ENCODE data around the gene NLGN1.

Gene NLGN1

GRCh38 chr3:174020156-174020555 is 622.6 kb downstream of the NLGN1 start:
- DNase-seq: no peak

GRCh38 chr3:174023421-174023820 is 625.9 kb downstream of the NLGN1 start:
- DNase-seq: no peak

DNA sequence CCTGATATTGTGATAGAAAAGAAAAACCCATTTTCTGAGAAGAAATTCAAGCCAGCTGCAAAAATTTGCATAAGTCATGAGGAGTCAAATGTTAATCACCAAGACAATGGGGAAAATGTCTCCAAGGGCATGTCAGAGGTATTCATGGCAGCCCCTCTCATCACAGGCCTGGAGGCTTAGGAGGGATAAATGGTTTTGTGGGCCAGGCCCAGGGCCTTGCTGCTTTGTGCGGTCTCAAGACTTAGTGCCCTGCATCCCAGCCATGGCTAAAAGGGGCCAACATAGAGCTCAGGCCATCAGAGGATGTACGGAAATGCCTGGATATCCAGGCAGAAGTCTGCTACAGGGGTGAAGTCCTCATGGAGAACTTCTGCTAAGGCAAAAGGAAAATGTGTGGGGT is 631.1 kb downstream of the NLGN1 start:
- no peak for DNase-seq

DNA sequence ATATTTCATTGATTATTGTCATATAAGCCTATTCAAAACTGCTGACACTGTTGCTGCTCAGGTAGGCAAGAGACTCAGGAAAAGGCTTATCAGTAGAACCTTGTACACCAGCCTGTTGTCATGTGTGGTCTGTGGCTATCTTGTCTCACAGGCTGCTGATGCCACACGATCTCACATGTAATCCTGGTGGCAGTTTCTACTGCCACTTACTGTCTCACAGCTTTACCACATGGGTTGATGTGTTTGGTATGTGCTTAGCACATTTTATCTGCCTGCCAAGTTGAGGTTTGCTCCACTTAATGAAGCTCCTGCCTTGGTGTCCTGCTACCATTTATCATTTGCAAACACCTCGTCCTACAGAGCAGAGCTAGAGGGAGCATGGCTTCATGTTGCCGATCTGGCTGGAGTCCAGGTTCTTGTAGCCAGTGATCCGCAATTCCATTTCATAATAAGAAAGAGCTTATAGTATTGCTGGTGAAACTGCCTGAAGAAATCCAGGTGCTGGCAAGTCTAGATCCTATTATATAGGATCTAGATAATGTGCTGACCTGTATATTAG is 637.9 kb downstream of the NLGN1 start:
- no peak for DNase-seq

DNA sequence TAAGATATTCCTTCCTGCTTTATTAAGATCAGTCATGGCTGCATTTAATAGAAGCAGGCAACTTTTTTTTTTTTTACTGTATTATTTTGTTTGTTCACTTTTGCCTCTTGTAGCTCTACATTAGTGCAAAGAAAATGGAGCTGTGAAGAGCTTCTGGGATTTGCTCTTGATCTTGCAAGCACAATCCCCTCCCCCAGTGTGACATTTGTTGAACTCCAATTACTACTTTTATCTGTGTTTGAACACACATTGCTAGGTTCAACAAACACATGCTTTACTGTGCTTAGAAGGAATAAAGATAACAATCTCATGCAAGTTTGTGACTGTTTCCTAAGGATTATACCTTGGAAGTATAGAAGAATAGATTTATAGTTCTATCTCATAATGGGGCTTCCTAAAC is 648.8 kb downstream of the NLGN1 start:
- no peak for DNase-seq

GRCh38 chr3:174049472-174049871 is 651.9 kb downstream of the NLGN1 start:
- no peak for DNase-seq

DNA sequence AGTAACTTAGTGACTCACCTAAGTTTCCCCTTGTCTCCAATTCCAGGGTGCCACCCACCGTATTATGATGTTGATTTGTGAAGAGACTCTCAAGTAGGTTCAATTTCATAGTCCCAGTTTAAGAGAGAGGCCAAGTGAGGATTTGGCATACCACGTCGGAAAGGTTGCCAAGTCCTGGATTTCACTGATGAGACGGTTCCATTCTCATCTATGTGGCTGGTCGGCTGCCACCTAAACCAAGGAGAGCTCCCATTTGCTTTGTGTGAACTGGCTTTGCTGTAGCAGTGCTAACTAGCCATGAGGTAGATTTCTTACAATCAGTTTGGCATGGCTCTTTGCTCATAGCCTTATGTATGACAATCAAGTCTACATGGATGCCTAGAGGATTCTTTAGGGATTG is 653.6 kb downstream of the NLGN1 start:
- no peak for DNase-seq

DNA sequence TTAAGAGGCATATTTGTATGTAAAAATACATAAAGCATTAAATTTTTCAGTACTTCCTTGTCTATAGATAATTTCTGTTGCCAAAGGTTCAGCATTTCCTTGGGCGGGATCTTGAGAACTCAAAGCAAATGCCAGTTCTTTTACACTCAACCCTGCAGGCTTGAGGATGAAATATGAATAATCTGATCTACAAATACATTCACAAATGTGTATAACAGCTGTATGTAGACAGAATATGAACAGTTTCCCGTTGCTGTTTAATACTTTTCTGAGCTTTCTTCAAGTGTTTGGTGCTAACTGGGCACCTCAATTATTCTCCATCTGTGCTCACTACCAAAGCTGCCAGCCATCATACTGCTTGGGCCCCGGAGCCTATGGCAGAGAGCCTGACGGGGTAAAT is 661.3 kb downstream of the NLGN1 start:
- no peak for DNase-seq

DNA sequence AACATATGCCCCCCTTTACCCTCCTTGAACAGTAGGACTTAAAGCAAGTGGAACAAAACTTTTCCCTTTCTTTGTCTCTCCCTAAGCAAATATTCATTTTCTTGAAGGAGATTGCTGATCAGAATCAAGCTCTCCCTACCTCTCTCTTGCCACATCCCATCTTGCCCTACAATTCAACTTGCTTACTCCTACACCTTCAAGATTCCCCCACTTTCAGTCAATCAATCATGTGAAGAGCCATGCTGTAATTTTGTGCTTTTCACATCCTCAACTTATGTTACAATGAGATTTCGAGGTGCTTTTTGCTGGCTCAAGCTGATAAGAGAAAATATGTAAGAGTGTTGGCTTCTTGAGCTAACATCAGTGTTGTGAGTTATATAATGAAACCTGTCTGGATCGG is 662.9 kb downstream of the NLGN1 start:
- no peak for DNase-seq

DNA sequence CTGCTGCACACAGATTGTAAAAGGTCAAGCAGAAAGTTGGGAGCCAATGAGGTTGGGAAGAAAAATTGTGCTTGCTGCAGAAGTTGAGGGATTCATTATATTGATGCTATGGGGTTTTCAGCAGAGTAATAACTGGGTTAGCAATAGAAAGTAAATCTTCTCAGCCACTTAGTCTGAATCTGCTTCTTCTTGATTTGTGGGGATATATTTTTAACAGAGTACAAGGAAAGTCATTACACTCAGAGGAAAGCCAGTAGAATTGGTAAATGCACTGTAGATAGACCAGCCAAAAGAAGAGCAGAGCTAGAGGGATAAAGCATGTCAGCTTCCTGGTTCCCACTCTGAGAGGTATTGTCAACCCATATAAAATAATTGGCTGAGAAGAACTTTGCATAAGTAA is 663.6 kb downstream of the NLGN1 start:
- DNase-seq: no peak

DNA sequence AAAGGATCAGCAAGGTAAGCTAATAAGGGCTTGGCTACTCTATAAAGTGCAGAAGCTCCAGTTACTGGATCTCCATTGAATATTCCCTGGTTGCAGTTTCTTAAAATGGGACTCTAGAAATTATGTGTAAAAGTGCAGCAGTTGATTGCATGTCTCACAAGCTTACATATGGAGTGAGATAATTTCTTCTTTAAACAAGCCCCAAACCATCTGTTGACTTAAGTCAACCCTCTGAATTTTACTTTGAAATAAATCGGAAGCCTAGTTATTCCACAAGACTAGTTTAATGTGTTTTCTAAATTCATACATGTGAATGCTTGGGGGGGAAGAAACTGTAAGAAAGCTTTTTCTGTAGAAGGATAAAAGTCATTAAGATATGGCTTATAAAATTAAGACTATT is 664.2 kb downstream of the NLGN1 start:
- no peak for DNase-seq

- DNase-seq: no peak
Measured at GRCh38 chr3:174062923-174063322, 665.4 kb downstream of the NLGN1 start.

DNA sequence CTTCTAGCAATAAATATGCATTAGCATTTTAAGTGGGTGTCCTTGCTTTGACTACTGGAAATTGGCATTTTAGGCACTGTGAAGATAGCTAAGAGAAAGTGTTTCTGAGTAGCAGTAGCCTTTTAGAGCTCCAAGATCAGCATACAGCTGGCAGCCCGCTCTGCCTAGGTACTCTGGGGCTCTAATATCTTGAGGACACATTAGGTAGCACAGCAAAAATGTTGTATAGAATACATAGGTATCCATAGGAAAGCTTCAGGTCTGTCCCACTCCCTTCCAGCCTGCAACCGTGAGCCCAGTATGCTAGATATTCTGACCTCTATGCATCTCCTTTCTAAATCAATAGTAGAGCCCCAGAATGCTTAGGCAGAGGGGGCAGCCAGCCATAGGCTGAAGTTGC is 670.5 kb downstream of the NLGN1 start:
- DNase-seq: no peak

DNA sequence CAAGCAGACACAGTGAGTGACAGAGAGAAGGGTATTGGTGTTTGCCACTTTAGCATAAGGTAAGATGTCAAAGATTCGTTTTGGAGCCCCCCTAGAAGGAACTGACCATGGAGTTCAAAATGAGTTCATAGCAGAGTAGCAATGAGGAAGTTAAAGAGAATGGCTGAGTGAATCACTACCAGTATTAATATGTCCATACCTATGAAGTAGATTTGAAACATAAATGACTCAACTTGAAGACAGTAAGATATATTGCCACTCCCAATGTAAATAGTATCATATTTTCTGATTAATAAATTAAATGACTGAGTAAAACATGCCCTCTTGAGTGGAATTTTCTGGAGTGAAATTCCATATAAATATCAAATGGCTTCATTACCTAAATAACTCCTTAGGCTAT is 675.1 kb downstream of the NLGN1 start:
- no peak for DNase-seq

- DNase-seq: no peak
Measured at GRCh38 chr3:174083706-174084105, 686.2 kb downstream of the NLGN1 start.

GRCh38 chr3:174089592-174089991 is 692.0 kb downstream of the NLGN1 start:
- DNase-seq: no peak

GRCh38 chr3:174094669-174095068 is 697.1 kb downstream of the NLGN1 start:
- no peak for DNase-seq

DNA sequence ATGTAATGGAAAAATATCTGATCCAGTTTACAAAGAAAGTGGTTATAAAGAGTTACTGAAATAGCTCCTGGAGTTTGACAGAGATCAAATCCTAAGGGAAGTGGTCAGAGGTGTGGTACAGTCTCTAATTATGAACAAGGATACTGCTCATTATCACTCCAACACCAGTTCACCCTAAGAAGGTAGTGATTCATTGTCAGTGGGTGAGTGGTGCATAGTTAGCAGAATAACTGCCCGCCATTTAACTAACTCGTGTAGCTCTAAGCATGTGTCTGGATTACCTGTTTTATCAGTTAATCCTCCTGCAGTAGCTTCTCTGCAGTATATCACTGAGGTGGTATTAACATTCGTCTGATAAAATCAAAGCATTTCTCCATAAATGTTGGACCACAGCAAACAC is 700.1 kb downstream of the NLGN1 start:
- no peak for DNase-seq

GRCh38 chr3:174098746-174099145 is 701.2 kb downstream of the NLGN1 start:
- no peak for DNase-seq

GRCh38 chr3:174099724-174100123 is 702.2 kb downstream of the NLGN1 start:
- DNase-seq: no peak

GRCh38 chr3:174100744-174101143 is 703.2 kb downstream of the NLGN1 start:
- no peak for DNase-seq

DNA sequence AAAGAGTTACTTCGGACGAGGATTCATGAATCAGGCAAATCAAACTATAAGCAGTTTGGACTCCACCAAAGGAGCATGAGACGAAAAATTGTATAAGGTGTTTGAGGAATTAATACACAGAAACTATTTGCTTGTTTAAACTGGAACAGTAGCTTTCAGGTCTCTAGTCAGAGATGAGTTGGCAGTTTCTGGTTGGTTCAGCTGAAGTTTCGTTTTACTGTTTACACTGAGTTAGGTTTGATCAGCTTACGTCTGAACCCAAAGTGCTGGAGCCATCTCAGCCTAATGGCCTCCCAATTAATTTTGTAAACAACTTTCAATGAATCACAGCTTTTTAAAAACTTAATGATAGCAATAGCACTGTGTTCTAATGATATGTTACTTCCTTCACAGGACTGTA is 703.7 kb downstream of the NLGN1 start:
- DNase-seq: no peak

- DNase-seq: no peak
Measured at GRCh38 chr3:174102274-174102673, 704.7 kb downstream of the NLGN1 start.

DNA sequence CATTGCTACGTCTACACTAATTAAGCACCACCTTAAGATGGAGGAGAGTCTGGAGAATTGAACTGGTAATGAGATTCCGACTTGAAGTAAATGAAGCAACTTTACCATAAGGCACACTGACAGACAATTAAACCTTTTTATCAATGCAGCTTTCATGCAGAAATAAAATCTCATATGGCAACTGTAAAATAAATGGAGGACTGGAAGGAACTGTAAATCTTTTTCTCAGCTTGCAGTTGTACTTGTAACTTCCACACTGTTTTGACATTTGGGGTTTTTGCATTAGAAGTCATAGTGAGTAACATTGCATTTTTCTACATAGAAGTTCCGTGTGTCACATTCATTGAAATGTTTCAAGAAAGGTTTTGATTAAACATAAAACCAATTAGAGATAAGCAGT is 705.3 kb downstream of the NLGN1 start:
- DNase-seq: no peak

GRCh38 chr3:174110761-174111160 is 713.2 kb downstream of the NLGN1 start:
- no peak for DNase-seq

DNA sequence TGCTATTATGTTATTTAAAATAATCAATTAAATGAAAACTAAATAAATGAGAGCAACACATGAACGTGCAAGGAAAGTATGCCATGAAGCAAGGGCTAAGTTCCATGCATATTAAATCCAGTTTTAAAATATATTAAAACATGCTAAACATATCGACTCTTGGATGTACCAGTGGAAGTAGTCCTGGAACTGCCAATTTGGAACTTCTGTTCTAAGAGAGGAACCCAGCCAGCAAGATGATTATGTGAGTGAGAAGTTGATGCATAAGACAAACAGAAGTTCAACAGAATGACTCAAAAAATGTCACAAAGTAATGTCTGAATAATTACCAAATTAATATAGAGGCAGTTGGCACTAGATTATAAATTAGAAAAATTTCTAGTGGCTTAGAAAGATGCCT is 714.2 kb downstream of the NLGN1 start:
- no peak for DNase-seq
